ENCODE data around the gene FKBP1C. TPM values are rescaled to one million over a fixed set of nuclear protein-coding genes. Genes with fewer than 3 reads are reported as not detected.

Gene FKBP1C
- total and polyA plus RNA-seq, 2 experiments from 2014 or later, result 0.35 to 0.91 TPM

DNA sequence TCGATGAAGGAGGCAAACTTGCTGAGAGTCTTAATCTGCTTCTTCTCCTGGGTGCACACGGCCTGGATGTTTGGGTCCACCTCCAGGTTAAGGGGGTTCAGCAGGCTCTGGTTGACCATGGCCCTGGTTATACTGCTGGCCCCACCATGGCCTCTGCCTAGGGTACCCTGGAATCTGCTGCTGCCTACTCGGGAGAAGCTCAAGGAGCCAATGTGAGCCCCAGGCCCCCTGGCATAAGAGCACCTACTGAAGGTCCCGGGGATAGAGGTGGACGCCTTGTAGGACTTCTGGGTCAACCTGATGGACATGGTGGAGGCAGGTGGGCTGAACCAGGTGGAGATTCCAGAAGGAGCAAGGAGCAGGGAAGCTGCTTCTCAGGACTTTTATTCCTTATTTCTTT is 17.9 kb upstream of the FKBP1C start (continued):
- no peak for TF ChIP-seq CTCF (conservative IDR thresholded peaks at IDR 0.05; ENCODE audit: low read depth in 2 of 2)
- TF ChIP-seq NANOG (IDR thresholded peaks at IDR 0.05; ENCODE audit: borderline replicate concordance), result no peak
- TF ChIP-seq ZNF114 (CRISPR knock-in tag; IDR thresholded peaks at IDR 0.05), result no peak
- no peak for TF ChIP-seq EZH2phosphoT487 (IDR thresholded peaks at IDR 0.05; ENCODE audit: unreplicated experiment)
- TF ChIP-seq ZNF462 (CRISPR knock-in tag; IDR thresholded peaks at IDR 0.05), result no peak

DNA sequence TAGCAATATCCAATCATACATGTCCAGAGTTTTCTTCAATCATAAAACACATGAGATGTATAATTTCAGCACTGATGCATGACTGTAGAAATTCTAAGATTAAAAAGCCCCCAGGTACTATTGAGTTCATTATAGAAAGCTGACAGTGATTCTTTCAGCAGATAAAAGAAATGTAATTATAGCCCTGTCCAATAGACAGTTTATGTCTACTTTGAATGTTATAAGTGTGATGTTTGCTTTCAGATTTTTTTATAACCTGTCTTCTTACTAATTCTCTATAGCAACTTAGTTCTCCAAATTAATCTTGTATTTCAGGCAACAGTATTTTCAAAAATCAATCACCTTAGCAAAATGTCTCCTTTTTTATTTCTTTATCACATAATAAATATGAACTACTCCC is 13.5 kb upstream of the FKBP1C start:
- no peak for ATAC-seq
- H3K4me3 Mint-ChIP-seq, result no peak overlapping the region
- peaks cover 43% of the 10 kb centered on the region for H3K9me3 Mint-ChIP-seq

More for the DNA sequence above, 13.5 kb upstream of the FKBP1C start:
- Histone ChIP-seq H3K4me1 (ENCODE audit: insufficient read depth) (no peaks in the 10 kb centered on the region), H3K79me2 (replicated peaks; ENCODE audit: insufficient read depth) (no peaks in the 10 kb centered on the region), H3F3A (replicated peaks; ENCODE audit: low read depth) (no peaks in the 10 kb centered on the region), H2AFZ (no peak overlapping the region), H3K27me3 (ENCODE audit: insufficient read depth) (no peaks in the 10 kb centered on the region), H3K9me2 (ENCODE audit: insufficient read depth) (no peaks in the 10 kb centered on the region), H3K36me3 (ENCODE audit: insufficient read depth) (no peaks in the 10 kb centered on the region), H3K4me3 (no peak overlapping the region), H4K20me1 (replicated peaks; ENCODE audit: insufficient read depth) (no peaks in the 10 kb centered on the region), H3K27ac (ENCODE audit: low read depth) (no peak overlapping the region), H3K4me2 (no peak overlapping the region)
- Mint-ChIP-seq H3K27ac (no peak overlapping the region), H3K4me1 (no peaks in the 10 kb centered on the region), H3K36me3 (ENCODE audit: low read depth) (peaks cover 10% of the 10 kb centered on the region; the same call in 2 of the 3 replicates), H3K27me3 (ENCODE audit: insufficient read depth, low read depth, poor library complexity) (no peaks in the 10 kb centered on the region)
- no peak for TF ChIP-seq STAT1 (IDR thresholded peaks at IDR 0.05; ENCODE audit: unreplicated experiment)
- TF ChIP-seq EZH2 (IDR thresholded peaks at IDR 0.05; ENCODE audit: low read depth, unreplicated experiment), result no peak
- no peak for TF ChIP-seq REST (IDR thresholded peaks at IDR 0.05; ENCODE audit: unreplicated experiment)
- no peak for TF ChIP-seq POLR2AphosphoS5 (IDR thresholded peaks at IDR 0.05; ENCODE audit: low read depth)
- TF ChIP-seq EZH2phosphoT487 (IDR thresholded peaks at IDR 0.05; ENCODE audit: unreplicated experiment), result no peak
- no peak for DNase-seq (ENCODE audit: low spot score)
